GM12892 (cell line): ENCODE measurements around the gene TEAD3.
A peak's percentile ranks its signal among the peaks of the same experiment; 100 is the strongest.
"Not testable (repeated sequence)": the region's sequence is repeated elsewhere in the genome, so short reads cannot be mapped to it uniquely, and the experiment has no call there.

ENCODE experiments used
- DNase-seq: peaks from one replicate; pipeline ENCODE4 v3.0.0; 2011; ENCODE audit not compliant: insufficient read length
- FAIRE-seq: peaks from 2 replicates; lab custom pipeline; 2011; peaks lifted over from hg19 to GRCh38; lab: Jason Lieb, UNC
- POLR2A ChIP-seq: IDR thresholded peaks from 2 replicates; pipeline ENCODE4 v1.6.1; 2011; ENCODE audit warnings: low read depth, low read length, control low read depth
- POLR2AphosphoS5 ChIP-seq: IDR thresholded peaks from 2 replicates; pipeline ENCODE4 v1.6.1; 2011; ENCODE audit warnings: low read depth, low read length, control low read depth
- TAF1 ChIP-seq: IDR thresholded peaks from 2 replicates; pipeline ENCODE4 v1.6.1; 2011; ENCODE audit warnings: low read depth, mild to moderate bottlenecking, control low read depth, low read length, borderline replicate concordance

TEAD3 gene

GRCh38 chr6:35522660-35523658 is 26.1 kb upstream of the TEAD3 start:
- TF ChIP-seq POLR2A (no peak), POLR2AphosphoS5 (no peak), TAF1 (no peak)
- peak; percentile 78 for DNase-seq
- peak; percentile 85 for FAIRE-seq

- no peak for TF ChIP-seq POLR2A
- TF ChIP-seq POLR2AphosphoS5, result no peak
- DNase-seq (no peak), FAIRE-seq (no peak)
Measured at GRCh38 chr6:35522151-35522550, 25.3 kb upstream of the TEAD3 start.

GRCh38 chr6:35521235-35521634 is 24.4 kb upstream of the TEAD3 start:
- FAIRE-seq (no peak), DNase-seq (no peak)
- no peak for TF ChIP-seq POLR2A
- TF ChIP-seq TAF1, result no peak
- no peak for TF ChIP-seq POLR2AphosphoS5

GRCh38 chr6:35519313-35520015 is 22.6 kb upstream of the TEAD3 start:
- FAIRE-seq (no peak), DNase-seq (no peak)
- no peak for TF ChIP-seq POLR2A
- no peak for TF ChIP-seq TAF1
- no peak for TF ChIP-seq POLR2AphosphoS5

GRCh38 chr6:35518566-35519312 is 21.9 kb upstream of the TEAD3 start:
- no peak for TF ChIP-seq TAF1
- no peak for TF ChIP-seq POLR2AphosphoS5
- TF ChIP-seq POLR2A, result no peak
- FAIRE-seq (no peak), DNase-seq (no peak)

- FAIRE-seq, DNase-seq: not testable (repeated sequence)
Measured at GRCh38 chr6:35517978-35518377, 21.1 kb upstream of the TEAD3 start.

GRCh38 chr6:35516712-35517111 is 19.8 kb upstream of the TEAD3 start:
- TF ChIP-seq TAF1, result no peak
- no peak for TF ChIP-seq POLR2A
- TF ChIP-seq POLR2AphosphoS5, result no peak
- no peak for DNase-seq
- no peak for FAIRE-seq

- not testable (repeated sequence) for DNase-seq, FAIRE-seq
Measured at GRCh38 chr6:35515939-35516338, 19.1 kb upstream of the TEAD3 start.

- no peak for FAIRE-seq
- no peak for DNase-seq
- TF ChIP-seq POLR2A (no peak), TAF1 (no peak), POLR2AphosphoS5 (no peak)
Measured at GRCh38 chr6:35514587-35514986, 17.7 kb upstream of the TEAD3 start.

GRCh38 chr6:35512740-35513139 is 15.9 kb upstream of the TEAD3 start, which contains the start of gene TULP1:
Gene TULP1, minus strand, starts transcription at chr6:35512896. Its CDS starts 38 bp downstream, at chr6:35512858.
- DNase-seq, result no peak
- no peak for TF ChIP-seq POLR2A
- TF ChIP-seq POLR2AphosphoS5, result no peak
- FAIRE-seq, result no peak

GRCh38 chr6:35512006-35512405 is 15.1 kb upstream of the TEAD3 start:
- DNase-seq (no peak), FAIRE-seq (no peak)
- TF ChIP-seq POLR2A, result no peak
- TF ChIP-seq POLR2AphosphoS5, result no peak
- TF ChIP-seq TAF1, result no peak

GRCh38 chr6:35511562-35511941 is 14.7 kb upstream of the TEAD3 start:
- no peak for DNase-seq
- no peak for FAIRE-seq
- TF ChIP-seq POLR2AphosphoS5, result no peak
- no peak for TF ChIP-seq TAF1
- TF ChIP-seq POLR2A, result no peak
